Gastrocnemius medialis (tissue), 4 donors: ENCODE data around the gene NEK8. TPM values are rescaled to one million over a fixed set of nuclear protein-coding genes. Genes with fewer than 3 reads are reported as not detected.
"Not testable (repeated sequence)": the region's sequence is repeated elsewhere in the genome, so short reads cannot be mapped to it uniquely, and the experiment has no call there.

Experiments
- ATAC-seq, 2 donors: fragments of 150-250 bp; one replicate each; pipeline ENCODE4 v1.9.1; 2016
- DNase-seq, 2 donors: peaks; one replicate each; pipeline ENCODE4 v3.0.0-alpha.2; 2019
- H3K27ac ChIP-seq, 4 donors: fragments of 200-600 bp; sonication (generic); 1 replicate in 1 of 4; 2 replicates in 3 of 4; pipeline ENCODE4 v1.5.1; 2016 to 2018; ENCODE audit warnings: mild to moderate bottlenecking in 2 of 4, moderate library complexity in 1 of 4
- H3K27me3 ChIP-seq, 3 donors: fragments of 200-600 bp; sonication (generic) in 2 of 3; 1 replicate in 1 of 3; 2 replicates in 2 of 3; pipeline versions ENCODE4 v1.5.1 to v1.6.0; 2016 to 2019; ENCODE audit warnings: mild to moderate bottlenecking in 1 of 3, moderate library complexity in 1 of 3
- H3K36me3 ChIP-seq, 2 donors: fragments of 200-600 bp; sonication (generic) in 1 of 2; one replicate each; pipeline ENCODE4 v1.5.1; 2017 to 2018
- H3K4me1 ChIP-seq, 2 donors: fragments of 200-600 bp; sonication (generic) in 1 of 2; one replicate each; pipeline ENCODE4 v1.5.1; 2016 to 2017; ENCODE audit warnings: mild to moderate bottlenecking in 2 of 2
- H3K4me3 ChIP-seq, 4 donors: fragments of 200-600 bp; sonication (generic) in 3 of 4; 1 replicate in 1 of 4; 2 replicates in 3 of 4; pipeline ENCODE4 v1.5.1; 2016 to 2019; ENCODE audit warnings: mild to moderate bottlenecking in 2 of 4
- H3K9me3 ChIP-seq, 3 donors: fragments of 200-600 bp; sonication (generic) in 2 of 3; 1 replicate in 1 of 3; 2 replicates in 2 of 3; pipeline ENCODE4 v1.5.1; 2016 to 2019
- POLR2A ChIP-seq, 2 donors: fragments of 450-650 bp; IDR thresholded peaks; one replicate each; pipeline ENCODE4 v1.6.1; 2017; ENCODE audit warnings: antibody characterized with exemption in 2 of 2, mild to moderate bottlenecking in 2 of 2, moderate library complexity in 2 of 2
- in situ Hi-C, 4 donors: fragments of 200-750 bp; cut with MboI; loops; one replicate each; pipeline versions ENCODE4 v1.15.0 to v1.8.0; 2017; ENCODE audit warnings: low sequenced_read_pairs in 4 of 4
- intact Hi-C: fragments of 100-400 bp; cut with DNase I; formaldehyde crosslinking; loops from one replicate; pipeline ENCODE4 v1.15.1; 2023; ENCODE audit warnings: low total_unique reads
- total RNA-seq, 4 donors: library from RNA; depleted of rRNA; stranded (reverse); fragments of >200 nt; gene quantifications; one replicate each; pipeline versions ENCODE4 v1.1.0 to v1.2.3, GENCODE V29; 2016
- TF ChIP-seq, protein P1 (sequence below), 5 experiments: fragments of 450-650 bp in 3 of 5; fragments of 200-600 bp in 2 of 5; sonication (generic) in 2 of 5; IDR thresholded peaks in 4 of 5; conservative IDR thresholded peaks in 1 of 5; 1 replicate in 4 of 5; 2 replicates in 1 of 5; pipeline ENCODE4 v1.5.1; 2016 to 2019; ENCODE audit warnings: antibody characterized with exemption in 5 of 5, mild to moderate bottlenecking in 3 of 5, moderate library complexity in 3 of 5

The NEK8 gene
- total RNA-seq, 4 donors from 2014 or later: 1.3 to 8.1 (median 1.9) TPM

DNA sequence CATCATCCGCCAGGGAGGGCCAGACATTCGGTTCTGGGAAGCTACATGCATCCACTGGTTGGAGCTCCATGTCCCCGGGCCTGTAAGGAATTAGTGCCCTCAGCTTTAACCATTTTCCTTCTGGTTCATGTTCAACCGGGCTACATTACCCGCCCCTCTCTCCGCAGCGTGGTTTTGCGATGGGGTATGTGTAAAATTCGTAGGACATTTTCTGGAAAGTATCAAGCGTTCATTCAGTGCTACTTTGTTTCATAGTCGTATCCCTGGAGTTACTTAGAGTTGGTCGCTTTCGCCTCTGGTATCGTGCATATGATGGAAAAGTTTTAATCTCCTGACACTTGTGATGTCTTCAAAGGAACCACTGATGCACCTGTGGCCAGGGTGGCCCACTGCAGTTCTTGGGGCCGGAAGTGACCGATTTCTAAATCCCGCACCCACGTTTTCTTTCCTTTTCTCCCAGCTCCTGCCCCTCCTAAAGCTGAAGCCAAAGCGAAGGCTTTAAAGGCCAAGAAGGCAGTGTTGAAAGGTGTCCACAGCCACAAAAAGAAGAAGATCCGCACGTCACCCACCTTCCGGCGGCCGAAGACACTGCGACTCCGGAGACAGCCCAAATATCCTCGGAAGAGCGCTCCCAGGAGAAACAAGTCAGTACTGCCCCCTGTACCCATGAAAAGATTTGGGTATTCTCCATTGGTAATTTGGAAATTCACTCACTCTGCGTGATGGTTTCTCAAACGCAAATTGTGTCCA is 8.2 kb upstream of the NEK8 start:
- TF ChIP-seq, protein P1, sequence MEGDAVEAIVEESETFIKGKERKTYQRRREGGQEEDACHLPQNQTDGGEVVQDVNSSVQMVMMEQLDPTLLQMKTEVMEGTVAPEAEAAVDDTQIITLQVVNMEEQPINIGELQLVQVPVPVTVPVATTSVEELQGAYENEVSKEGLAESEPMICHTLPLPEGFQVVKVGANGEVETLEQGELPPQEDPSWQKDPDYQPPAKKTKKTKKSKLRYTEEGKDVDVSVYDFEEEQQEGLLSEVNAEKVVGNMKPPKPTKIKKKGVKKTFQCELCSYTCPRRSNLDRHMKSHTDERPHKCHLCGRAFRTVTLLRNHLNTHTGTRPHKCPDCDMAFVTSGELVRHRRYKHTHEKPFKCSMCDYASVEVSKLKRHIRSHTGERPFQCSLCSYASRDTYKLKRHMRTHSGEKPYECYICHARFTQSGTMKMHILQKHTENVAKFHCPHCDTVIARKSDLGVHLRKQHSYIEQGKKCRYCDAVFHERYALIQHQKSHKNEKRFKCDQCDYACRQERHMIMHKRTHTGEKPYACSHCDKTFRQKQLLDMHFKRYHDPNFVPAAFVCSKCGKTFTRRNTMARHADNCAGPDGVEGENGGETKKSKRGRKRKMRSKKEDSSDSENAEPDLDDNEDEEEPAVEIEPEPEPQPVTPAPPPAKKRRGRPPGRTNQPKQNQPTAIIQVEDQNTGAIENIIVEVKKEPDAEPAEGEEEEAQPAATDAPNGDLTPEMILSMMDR (IDR thresholded peaks at IDR 0.05 in 4 of 5, conservative IDR thresholded peaks at IDR 0.05 in 1 of 5): no peak
- no peak for TF ChIP-seq POLR2A (IDR thresholded peaks at IDR 0.05)
- DNase-seq: no peak
- Histone ChIP-seq H3K27ac (peak overlapping the region; percentile 86 to 90 (median 88)), H3K36me3 (peaks cover 6 to 42% of the 10 kb centered on the region in 2 donors), H3K27me3 (peaks cover 2 to 17% (median 11%) of the 10 kb centered on the region in 3 donors), H3K4me1 (peaks cover 34 to 35% of the 10 kb centered on the region in 2 donors), H3K9me3 (no peaks in the 10 kb centered on the region), H3K4me3 (peak overlapping the region; percentile 77 to 98 (median 88))
- in situ Hi-C loops: no loop called here
- ATAC-seq: no peak
- intact Hi-C loops: no loop called here

DNA sequence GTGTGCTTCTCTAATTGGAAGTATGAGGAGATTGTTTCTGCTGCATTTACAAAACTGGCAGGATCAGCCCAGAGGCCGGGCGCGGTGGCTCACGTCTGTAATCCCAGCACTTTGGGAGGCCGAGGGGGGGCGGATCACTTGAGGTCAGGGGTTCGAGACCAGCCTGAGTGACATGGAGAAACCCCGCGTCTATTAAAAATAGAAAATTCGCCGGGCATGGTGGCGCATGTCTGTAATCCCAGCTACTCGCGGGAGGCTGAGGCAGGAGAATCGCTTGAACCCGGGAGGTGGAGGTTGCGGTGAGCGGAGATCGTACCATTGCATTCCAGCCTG is 7.6 kb upstream of the NEK8 start:
- Histone ChIP-seq H3K4me3 (peak overlapping the region; percentile 77 to 98 (median 88)), H3K27me3 (peaks cover 2 to 16% (median 11%) of the 10 kb centered on the region in 3 donors), H3K27ac (peak overlapping the region; percentile 86 to 90 (median 88)), H3K4me1 (peaks cover 38 to 40% of the 10 kb centered on the region in 2 donors), H3K36me3 (peaks cover 6 to 42% of the 10 kb centered on the region in 2 donors)
- ATAC-seq, H3K9me3 ChIP-seq, DNase-seq, intact Hi-C loops, in situ Hi-C loops: not testable (repeated sequence)

DNA sequence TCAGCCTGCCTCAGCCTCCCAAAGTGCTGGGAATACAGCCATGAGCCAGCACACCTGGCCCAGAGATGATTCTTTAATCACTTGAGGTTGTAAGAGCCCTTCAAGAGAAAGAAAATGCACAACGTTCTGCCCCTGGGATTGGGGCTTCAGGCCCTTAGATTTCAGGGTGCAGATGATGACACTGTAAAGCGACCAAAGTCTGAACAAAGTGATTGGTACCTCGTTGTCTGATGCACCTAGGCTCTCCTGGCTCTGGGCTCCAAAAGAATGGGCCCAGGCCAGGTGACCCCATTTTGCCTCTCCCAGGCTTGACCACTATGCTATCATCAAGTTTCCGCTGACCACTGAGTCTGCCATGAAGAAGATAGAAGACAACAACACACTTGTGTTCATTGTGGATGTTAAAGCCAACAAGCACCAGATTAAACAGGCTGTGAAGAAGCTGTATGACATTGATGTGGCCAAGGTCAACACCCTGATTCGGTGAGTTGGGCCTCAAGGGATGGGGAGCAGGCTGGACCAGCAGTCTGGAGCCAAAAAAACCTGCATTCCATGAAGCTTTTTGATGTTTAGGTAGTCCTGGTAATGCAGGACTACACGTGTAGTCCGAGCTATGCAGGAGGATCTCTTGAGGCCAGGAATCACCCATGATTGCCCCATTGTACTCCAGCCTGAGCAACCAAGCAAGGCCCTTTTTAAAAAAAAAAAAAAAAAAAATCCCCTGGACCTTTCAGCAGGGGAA is 6.0 kb upstream of the NEK8 start:
- Histone ChIP-seq H3K9me3 (no peaks in the 10 kb centered on the region), H3K4me3 (no peak overlapping the region), H3K27ac (peak overlapping the region in 2 of 4 donors; percentile 4 to 15), H3K36me3 (peaks cover 6 to 42% of the 10 kb centered on the region in 2 donors), H3K4me1 (peaks cover 44 to 51% of the 10 kb centered on the region in 2 donors), H3K27me3 (peaks cover 0 to under 1% (median 0%) of the 10 kb centered on the region in 3 donors)
- ATAC-seq (no peak), DNase-seq (no peak)
- intact Hi-C loops (no loop called here), in situ Hi-C loops (no loop called here)
- TF ChIP-seq, protein P1 (IDR thresholded peaks at IDR 0.05 in 4 of 5, conservative IDR thresholded peaks at IDR 0.05 in 1 of 5): no peak
- no peak for TF ChIP-seq POLR2A (IDR thresholded peaks at IDR 0.05)

DNA sequence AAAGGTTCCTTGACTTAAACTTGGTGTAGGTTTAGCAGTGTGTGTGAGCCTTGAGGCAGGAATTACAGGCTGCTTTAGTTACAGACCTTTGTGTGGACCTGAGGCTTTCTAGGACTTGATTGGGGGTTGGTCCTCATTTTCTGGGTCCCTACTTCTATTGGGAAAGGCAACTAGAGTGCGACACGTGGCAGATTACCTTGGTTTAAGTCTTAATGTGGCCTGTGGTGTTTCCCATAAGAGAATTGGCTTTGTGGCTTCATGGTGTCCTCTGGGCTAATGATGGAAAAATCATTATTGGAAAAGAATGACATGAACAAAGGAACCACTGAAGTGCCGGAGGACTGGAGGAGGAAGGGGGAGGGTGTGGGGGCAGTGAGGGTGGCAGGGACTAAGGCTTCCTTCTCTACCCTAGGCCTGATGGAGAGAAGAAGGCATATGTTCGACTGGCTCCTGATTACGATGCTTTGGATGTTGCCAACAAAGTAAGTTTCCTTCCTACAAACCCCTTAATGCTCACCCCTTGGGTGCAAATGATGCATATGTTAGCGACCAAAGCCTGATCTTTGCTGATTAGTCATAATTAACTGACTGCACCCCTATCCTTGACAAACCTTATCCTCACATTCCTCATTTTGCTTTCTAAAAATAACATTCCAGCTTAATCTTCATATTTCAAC is 5.3 kb upstream of the NEK8 start:
- H3K36me3 ChIP-seq: peaks cover 6 to 42% of the 10 kb centered on the region in 2 donors
- in situ Hi-C loops (no loop called here), intact Hi-C loops (no loop called here)
- no peak overlapping the region for H3K4me3 ChIP-seq
- peaks cover 47 to 53% of the 10 kb centered on the region in 2 donors for H3K4me1 ChIP-seq
- DNase-seq (no peak), ATAC-seq (no peak)
- no peaks in the 10 kb centered on the region for H3K27me3 ChIP-seq
- no peak overlapping the region for H3K27ac ChIP-seq
- no peak for TF ChIP-seq POLR2A (IDR thresholded peaks at IDR 0.05)
- TF ChIP-seq, protein P1 (IDR thresholded peaks at IDR 0.05 in 4 of 5, conservative IDR thresholded peaks at IDR 0.05 in 1 of 5): no peak
- H3K9me3 ChIP-seq: no peaks in the 10 kb centered on the region

DNA sequence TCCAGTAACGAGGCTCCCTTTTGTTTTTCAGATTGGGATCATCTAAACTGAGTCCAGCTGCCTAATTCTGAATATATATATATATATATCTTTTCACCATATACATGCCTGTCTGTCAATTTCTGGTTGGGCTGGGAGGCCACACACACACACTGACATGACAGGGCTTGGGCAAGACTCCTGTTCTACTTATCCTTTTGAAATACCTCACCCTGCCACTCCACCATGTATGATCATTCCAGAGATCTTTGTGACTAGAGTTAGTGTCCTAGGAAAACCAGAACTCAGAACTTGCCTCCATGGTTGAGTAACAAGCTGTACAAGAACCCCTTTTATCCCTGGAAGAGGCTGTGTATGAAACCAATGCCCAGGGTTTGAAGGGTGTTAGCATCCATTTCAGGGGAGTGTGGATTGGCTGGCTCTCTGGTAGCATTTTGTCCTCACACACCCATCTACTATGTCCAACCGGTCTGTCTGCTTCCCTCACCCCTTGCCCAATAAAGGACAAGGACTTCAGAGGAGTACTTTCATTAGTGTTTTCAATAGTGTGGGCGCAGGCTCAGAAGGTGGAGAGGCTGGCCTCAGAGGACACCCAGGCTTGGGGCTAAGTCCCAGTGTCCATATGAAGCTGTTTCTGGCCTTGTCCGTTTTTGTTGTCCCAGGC is 4.6 kb upstream of the NEK8 start:
- H3K4me3 ChIP-seq, intact Hi-C loops, DNase-seq, in situ Hi-C loops, H3K27me3 ChIP-seq, H3K27ac ChIP-seq, ATAC-seq, H3K9me3 ChIP-seq: not testable (repeated sequence)
- Histone ChIP-seq H3K36me3 (peaks cover 6 to 42% of the 10 kb centered on the region in 2 donors), H3K4me1 (peaks cover 47 to 49% of the 10 kb centered on the region in 2 donors)
